ENCODE data around the gene HIGD2A. TPM values are rescaled to one million over a fixed set of nuclear protein-coding genes. Genes with fewer than 3 reads are reported as not detected.

Gene HIGD2A
- polyA plus RNA-seq, 1 of the 3 experiments (the other 2 are of a cell fraction), result 211 TPM

GRCh38 chr5:176379881-176380280 is 8.7 kb upstream of the HIGD2A start:
- Histone ChIP-seq H3F3A (replicated peaks; ENCODE audit: insufficient read depth) (peaks cover 3% of the 10 kb centered on the region), H3K9ac (no peak overlapping the region), H2AFZ (ENCODE audit: low read depth) (no peak overlapping the region), H3K79me2 (ENCODE audit: insufficient read depth) (no peaks in the 10 kb centered on the region), H3K4me2 (no peak overlapping the region), H3K9me3 (no peaks in the 10 kb centered on the region), H3K27ac (ENCODE audit: low read depth in 2 of 2, low read length in 1 of 2) (no peak overlapping the region), H3K4me1 (ENCODE audit: control insufficient read depth in 1 of 2, insufficient read depth in 2 of 2, low read depth in 1 of 2, low read length in 1 of 2) (no peaks in the 10 kb centered on the region; a peak in 1 of 4 replicates), H4K20me1 (ENCODE audit: insufficient read depth) (no peaks in the 10 kb centered on the region), H3K4me3 (ENCODE audit: low read depth in 2 of 2, low read length in 1 of 2) (no peak overlapping the region), H3K27me3 (ENCODE audit: insufficient read depth) (no peaks in the 10 kb centered on the region), H3K9me2 (no peaks in the 10 kb centered on the region), H3K36me3 (replicated peaks in 1 of 2; ENCODE audit: control insufficient read depth in 1 of 2, insufficient read depth in 2 of 2, low read length in 1 of 2) (peaks cover 17 to 38% of the 10 kb centered on the region in 2 experiments)
- DNase-seq, result no peak
- CTCF ChIA-PET, result no interaction called here
- POLR2A ChIA-PET, result interaction anchor here (0.6 to 1.3 kb wide), 2 partner anchors 8 to 10 kb away, joined by 3 read pairs; partner anchors contain the start of genes HIGD2A and NOP16
- TF ChIP-seq NRF1 (IDR thresholded peaks at IDR 0.05; ENCODE audit: low read depth, low read length) (no peak), GATA2 (CRISPR knock-in tag; IDR thresholded peaks at IDR 0.05) (no peak), TAF1 (IDR thresholded peaks at IDR 0.05; ENCODE audit: borderline replicate concordance, low read depth, low read length) (no peak), IRF3 (IDR thresholded peaks at IDR 0.05; ENCODE audit: low read depth, low read length) (no peak), POLR2AphosphoS5 (IDR thresholded peaks at IDR 0.05; ENCODE audit: low read depth, low read length) (no peak)
- 88% methylated on average over 3 of the region's 3 CpGs for WGBS (ENCODE audit: low lambda C conversion rate)

- Histone ChIP-seq H3K4me2 (no peak overlapping the region), H3K9me3 (no peaks in the 10 kb centered on the region), H3F3A (replicated peaks; ENCODE audit: insufficient read depth) (peaks cover 3% of the 10 kb centered on the region), H3K9ac (no peak overlapping the region), H3K4me1 (ENCODE audit: control insufficient read depth in 1 of 2, insufficient read depth in 2 of 2, low read depth in 1 of 2, low read length in 1 of 2) (peaks cover 0 to 4% of the 10 kb centered on the region in 2 experiments; a peak in 2 of 4 replicates), H3K27me3 (ENCODE audit: insufficient read depth) (no peaks in the 10 kb centered on the region), H3K4me3 (ENCODE audit: low read depth in 2 of 2, low read length in 1 of 2) (no peak overlapping the region), H3K36me3 (replicated peaks in 1 of 2; ENCODE audit: control insufficient read depth in 1 of 2, insufficient read depth in 2 of 2, low read length in 1 of 2) (peaks cover 23 to 53% of the 10 kb centered on the region in 2 experiments), H3K9me2 (no peaks in the 10 kb centered on the region), H3K27ac (ENCODE audit: low read depth in 2 of 2, low read length in 1 of 2) (no peak overlapping the region), H2AFZ (ENCODE audit: low read depth) (no peak overlapping the region), H3K79me2 (ENCODE audit: insufficient read depth) (peaks cover 15% of the 10 kb centered on the region), H4K20me1 (ENCODE audit: insufficient read depth) (no peaks in the 10 kb centered on the region)
- ChIA-PET POLR2A (interaction anchor here (1.1 kb wide), 1 partner anchor 19 kb away, joined by 3 read pairs; no protein-coding TSS in a partner anchor), CTCF (no interaction called here)
- no peak for DNase-seq
- TF ChIP-seq SIN3A (IDR thresholded peaks at IDR 0.05; ENCODE audit: borderline replicate concordance, low read depth, low read length), result no peak
- TF ChIP-seq NRF1 (IDR thresholded peaks at IDR 0.05; ENCODE audit: low read depth, low read length), result no peak
- TF ChIP-seq NFIC (IDR thresholded peaks at IDR 0.05; ENCODE audit: borderline replicate concordance), result no peak
- no peak for TF ChIP-seq MEF2A (IDR thresholded peaks at IDR 0.05; ENCODE audit: borderline replicate concordance, low read depth)
- TF ChIP-seq TCF12 (IDR thresholded peaks at IDR 0.05), result no peak
- no peak for TF ChIP-seq USF1 (IDR thresholded peaks at IDR 0.05; ENCODE audit: borderline replicate concordance, low read depth)
- no peak for TF ChIP-seq JUND (IDR thresholded peaks at IDR 0.05)
- TF ChIP-seq EZH2phosphoT487 (IDR thresholded peaks at IDR 0.05; ENCODE audit: borderline replicate concordance, low read depth), result no peak
- no peak for TF ChIP-seq USF2 (IDR thresholded peaks at IDR 0.05; ENCODE audit: borderline replicate concordance, low read depth, low read length)
- TF ChIP-seq TEAD4 (IDR thresholded peaks at IDR 0.05; ENCODE audit: borderline replicate concordance, insufficient read depth), result no peak
- no peak for TF ChIP-seq SMC3 (IDR thresholded peaks at IDR 0.05; ENCODE audit: low read depth, low read length)
- no peak for TF ChIP-seq CTCF (IDR thresholded peaks at IDR 0.05)
- no peak for TF ChIP-seq RAD21 (IDR thresholded peaks at IDR 0.05; ENCODE audit: low read length)
- no peak for TF ChIP-seq MXI1 (IDR thresholded peaks at IDR 0.05; ENCODE audit: low read depth, low read length)
- no peak for TF ChIP-seq RFX5 (IDR thresholded peaks at IDR 0.05; ENCODE audit: low read length)
- 89% methylated on average over 3 of the region's 3 CpGs for WGBS (ENCODE audit: low lambda C conversion rate)
Observed at GRCh38 chr5:176381423-176381822, 7.1 kb upstream of the HIGD2A start.

All from SK-N-SH (cell line).